GM12878 (cell line): ENCODE data around the gene RTEL1. TPM values are rescaled to one million over a fixed set of nuclear protein-coding genes. Genes with fewer than 3 reads are reported as not detected.

ENCODE experiments used
- ATAC-seq: fragments of 200-7000 bp; cut with Tn5 transposase; 3 replicates; pipeline ENCODE4 v1.9.1; 2020; ENCODE audit warnings: mild to moderate bottlenecking, moderate library complexity
- BruUV-seq: library from RNA; stranded (reverse); fragments of 400-500 nt; replicated peaks from 2 replicates; lab custom pipeline; 2021; lab: Mats Ljungman, UMichigan
- CTCF ChIA-PET: fragments of 300-600 bp; sonication (Branson Sonifier 250); formaldehyde crosslinking; extraction: SDS; loops from one replicate; lab custom pipeline; 2021; ENCODE audit warnings: inconsistent platforms; lab: Yijun Ruan, JAX
- POLR2A ChIA-PET: fragments of 350-600 bp; formaldehyde crosslinking; extraction: SDS; loops from one replicate; lab custom pipeline; 2021; ENCODE audit warnings: inconsistent platforms; lab: Charles Lee
- RAD21 ChIA-PET: fragments of 300-600 bp; sonication (Branson Sonifier 250); formaldehyde crosslinking; loops from one replicate; lab custom pipeline; 2023; ENCODE audit warnings: antibody characterized with exemption; ENCODE audit not compliant: unreplicated experiment; lab: Charles Lee
- SMC1A ChIA-PET: fragments of 300-600 bp; sonication (Branson Sonifier 250); formaldehyde crosslinking; loops from one replicate; lab custom pipeline; 2023; ENCODE audit not compliant: unreplicated experiment, uncharacterized antibody; lab: Charles Lee
- DNase-seq: peaks from one replicate; pipeline ENCODE4 v3.0.0-alpha.2; 2011; ENCODE audit warnings: low read depth, low spot score
- FAIRE-seq: peaks from 3 replicates; lab custom pipeline; 2011; peaks lifted over from hg19 to GRCh38; lab: Jason Lieb, UNC
- H2AFZ ChIP-seq: 2 replicates; pipeline ENCODE4 v1.6.0; 2011; ENCODE audit warnings: low read depth, low read length, control low read depth; ENCODE audit not compliant: control insufficient read depth
- H3K27ac ChIP-seq: 2 replicates; pipeline ENCODE4 v1.5.1; 2011; ENCODE audit warnings: control low read depth; ENCODE audit not compliant: control insufficient read depth, insufficient read depth
- H3K27me3 ChIP-seq, 2 experiments: replicated peaks in 1 of 2; 2 replicates each; pipeline versions ENCODE4 v1.6.0 to v1.6.1; 2011; ENCODE audit warnings: low read length in 1 of 2; ENCODE audit not compliant: control insufficient read depth in 2 of 2, insufficient read depth in 2 of 2
- H3K36me3 ChIP-seq, 2 experiments: 2 replicates each; pipeline ENCODE4 v1.5.1; 2011; ENCODE audit warnings: low read length in 1 of 2; ENCODE audit not compliant: control insufficient read depth in 2 of 2, insufficient read depth in 2 of 2
- H3K4me1 ChIP-seq: 2 replicates; pipeline ENCODE4 v1.6.1; 2011; ENCODE audit warnings: mild to moderate bottlenecking, low read length, moderate library complexity, mixed read lengths; ENCODE audit not compliant: control insufficient read depth, insufficient read depth
- H3K4me2 ChIP-seq: 2 replicates; pipeline ENCODE4 v1.6.0; 2011; ENCODE audit warnings: control low read depth; ENCODE audit not compliant: control insufficient read depth, insufficient read depth
- H3K4me3 ChIP-seq: fragments of 200-600 bp; sonication (generic); 2 replicates; pipeline ENCODE4 v1.5.1; 2016
- H3K79me2 ChIP-seq: 2 replicates; pipeline ENCODE4 v1.6.0; 2011; ENCODE audit warnings: low read length; ENCODE audit not compliant: control insufficient read depth, insufficient read depth
- H3K9ac ChIP-seq: 2 replicates; pipeline ENCODE4 v1.8.0; 2011; ENCODE audit warnings: low read length, control low read depth, mixed read lengths; ENCODE audit not compliant: control insufficient read depth, insufficient read depth
- H3K9me3 ChIP-seq: replicated peaks from 3 replicates; pipeline ENCODE4 v1.5.1; 2011; ENCODE audit warnings: mild to moderate bottlenecking, low read length; ENCODE audit not compliant: control insufficient read depth, insufficient read depth
- H4K20me1 ChIP-seq: 2 replicates; pipeline ENCODE4 v1.6.0; 2011; ENCODE audit not compliant: control insufficient read depth, insufficient read depth
- ASH2L ChIP-seq: fragments of 300-600, 200-600 bp; sonication (generic); IDR thresholded peaks from 2 replicates; pipeline ENCODE4 v1.6.1; 2017; ENCODE audit warnings: low read depth, mild to moderate bottlenecking, borderline replicate concordance
- ATF3 ChIP-seq: IDR thresholded peaks from 2 replicates; pipeline ENCODE4 v1.6.1; 2011; ENCODE audit warnings: low read depth, mild to moderate bottlenecking, low read length, moderate library complexity, borderline replicate concordance; ENCODE audit errors: extremely low read depth
- BCL11A ChIP-seq: IDR thresholded peaks from 2 replicates; pipeline ENCODE4 v1.6.1; 2011; ENCODE audit warnings: low read depth, low read length
- BMI1 ChIP-seq: fragments of 450-650 bp; IDR thresholded peaks from 2 replicates; pipeline ENCODE4 v1.6.1; 2016; ENCODE audit warnings: mild to moderate bottlenecking, moderate library complexity, borderline replicate concordance
- CTCF ChIP-seq, 3 experiments: IDR thresholded peaks in 2 of 3; conservative IDR thresholded peaks in 1 of 3; 2 replicates each; pipeline ENCODE4 v1.5.1; 2011; ENCODE audit warnings: low read depth in 3 of 3, low read length in 3 of 3, mild to moderate bottlenecking in 3 of 3, control low read depth in 2 of 3, moderate library complexity in 2 of 3, inconsistent platforms in 1 of 3, mixed read lengths in 1 of 3; ENCODE audit not compliant: control insufficient read depth in 2 of 3, insufficient read depth in 1 of 3; ENCODE audit errors: extremely low read depth in 1 of 3
- E4F1 ChIP-seq: fragments of 450-650 bp; IDR thresholded peaks from 2 replicates; pipeline ENCODE4 v1.6.1; 2018; ENCODE audit warnings: borderline replicate concordance, mild to moderate bottlenecking; ENCODE audit not compliant: partially characterized antibody
- EGR1 ChIP-seq, 2 experiments: IDR thresholded peaks; 1 replicate in 1 of 2; 2 replicates in 1 of 2; pipeline ENCODE4 v1.6.1; 2011 to 2012; ENCODE audit warnings: low read depth in 2 of 2, low read length in 2 of 2, borderline replicate concordance in 1 of 2, mild to moderate bottlenecking in 1 of 2, moderate library complexity in 1 of 2
- IRF3 ChIP-seq: fragments of 450-650 bp; IDR thresholded peaks from 2 replicates; pipeline ENCODE4 v1.6.1; 2014; ENCODE audit warnings: mild to moderate bottlenecking
- MAX ChIP-seq: IDR thresholded peaks from 2 replicates; pipeline ENCODE4 v1.6.1; 2012; ENCODE audit warnings: low read depth, low read length, improper control_type of control experiment
- MEF2A ChIP-seq: IDR thresholded peaks from 2 replicates; pipeline ENCODE4 v1.6.1; 2011; ENCODE audit warnings: low read depth, mild to moderate bottlenecking, low read length, moderate library complexity; ENCODE audit not compliant: insufficient read depth
- NR2C2 ChIP-seq: IDR thresholded peaks from 2 replicates; pipeline ENCODE4 v1.6.1; 2011; ENCODE audit warnings: borderline replicate concordance, low read depth; ENCODE audit not compliant: control insufficient read depth, insufficient read length
- NR2F1 ChIP-seq: fragments of 450-650 bp; conservative IDR thresholded peaks from 2 replicates; pipeline ENCODE4 v1.6.1; 2017; ENCODE audit warnings: mild to moderate bottlenecking
- SREBF1 ChIP-seq: IDR thresholded peaks from 2 replicates; pipeline ENCODE4 v1.6.1; 2012; ENCODE audit warnings: mild to moderate bottlenecking, low read length
- SUZ12 ChIP-seq: fragments of 200-600 bp; sonication (generic); IDR thresholded peaks from one replicate; pipeline ENCODE4 v1.6.1; 2018; ENCODE audit warnings: antibody characterized with exemption, mild to moderate bottlenecking; ENCODE audit not compliant: unreplicated experiment
- TCF12 ChIP-seq: IDR thresholded peaks from 2 replicates; pipeline ENCODE4 v1.6.1; 2011; ENCODE audit warnings: low read depth, mild to moderate bottlenecking, low read length
- YY1 ChIP-seq: IDR thresholded peaks from 2 replicates; pipeline ENCODE4 v1.6.1; 2011; ENCODE audit warnings: low read depth, mild to moderate bottlenecking, low read length
- ZNF384 ChIP-seq: IDR thresholded peaks from 2 replicates; pipeline ENCODE4 v1.6.1; 2012; ENCODE audit warnings: low read depth, mild to moderate bottlenecking, low read length, improper control_type of control experiment, borderline replicate concordance
- WGBS: methylation state at CpG from one replicate; pipeline ENCODE4 v1.1.6; 2016; ENCODE audit warnings: low lambda C conversion rate; ENCODE audit not compliant: insufficient replicate concordance, insufficient coverage; ENCODE audit errors: missing lambda C conversion rate; 5-methylcytosine and 5-hydroxymethylcytosine counted together
- in situ Hi-C: fragments of 300-500 bp; cut with MboI; formaldehyde crosslinking; loops from 9 replicates; pipeline ENCODE4 v1.14.3; 2018; ENCODE audit warnings: mixed read lengths
- intact Hi-C: fragments of 100-400 bp; cut with micrococcal nuclease; formaldehyde crosslinking; loops from one replicate; pipeline ENCODE4 v1.14.2; 2022; ENCODE audit not compliant: unreplicated experiment
- polyA plus RNA-seq, 11 experiments: library from polyadenylated mRNA; depleted of rRNA in 4 of 11; unstranded in 6 of 11; stranded (reverse) in 5 of 11; fragments of >200 nt; fragmentation: Nextera tagmentation in 4 of 11; fragmentation: Illumina TruSeq in 1 of 11; extraction: Ambion mirVana in 4 of 11; extraction: Trizol in 1 of 11; gene quantifications; 1 replicate in 1 of 11; 2 replicates in 10 of 11; pipeline versions ENCODE4 v1.2.1 to v1.2.3, GENCODE V29; 2011 to 2016; ENCODE audit warnings: inconsistent platforms in 2 of 11, missing spikeins in 2 of 11, low read depth in 1 of 11
- total RNA-seq, 4 experiments: library from RNA; depleted of rRNA in 3 of 4; stranded (reverse); fragments of >200 nt in 3 of 4; fragmentation: Illumina TruSeq in 1 of 4; extraction: Trizol in 1 of 4; gene quantifications; 2 replicates each; pipeline versions ENCODE4 v1.2.1 to v1.2.3, GENCODE V29; 2013 to 2021

RTEL1 gene
- total and polyA plus RNA-seq, 10 of the 15 experiments (the other 5 are each of a cell fraction or from before 2014, with no cell fraction given): 0.40 to 37.2 (median 15.6) TPM; not detected in 1

- RAD21 ChIA-PET: interaction anchor here (1.2 kb wide), 1 partner anchor 15 kb away, joined by 5 read pairs; no protein-coding TSS in a partner anchor
- TF ChIP-seq ZNF384: no peak
- no peak for TF ChIP-seq MAX
- no peak for TF ChIP-seq E4F1
- TF ChIP-seq MEF2A: no peak
- no peak for TF ChIP-seq BMI1
- TF ChIP-seq CTCF (IDR thresholded peaks at IDR 0.05 in 2 of 3, conservative IDR thresholded peaks at IDR 0.05 in 1 of 3; ENCODE audit: control insufficient read depth in 2 of 3, extremely low read depth in 1 of 3, insufficient read depth in 1 of 3, low read depth in 3 of 3, low read length in 3 of 3): no peak
- TF ChIP-seq IRF3: no peak
- no peak for TF ChIP-seq ATF3
- no peak for TF ChIP-seq EGR1 (IDR thresholded peaks at IDR 0.05; ENCODE audit: borderline replicate concordance in 1 of 2, low read depth in 2 of 2, low read length in 2 of 2)
- TF ChIP-seq SUZ12: no peak
- TF ChIP-seq NR2C2: no peak
- no peak for TF ChIP-seq NR2F1
- TF ChIP-seq BCL11A: no peak
- TF ChIP-seq ASH2L: no peak
- no peak for TF ChIP-seq TCF12
- no peak for TF ChIP-seq YY1
- no peak for TF ChIP-seq SREBF1
- Histone ChIP-seq H3K27me3 (peaks cover 4 to 7% of the 10 kb centered on the region in 2 experiments; a peak in 3 of 4 replicates), H3K4me2 (no peak overlapping the region), H3K4me3 (no peak overlapping the region), H3K9ac (no peak overlapping the region), H3K9me3 (no peaks in the 10 kb centered on the region), H2AFZ (no peak overlapping the region), H4K20me1 (no peaks in the 10 kb centered on the region), H3K4me1 (peaks cover 8% of the 10 kb centered on the region), H3K79me2 (peaks cover 10% of the 10 kb centered on the region), H3K36me3 (peaks cover 0 to 2% of the 10 kb centered on the region in 2 experiments; a peak in 2 of 4 replicates), H3K27ac (no peak overlapping the region)
- intact Hi-C loops: no loop called here
- WGBS: 53% methylated on average over 3 of the region's 3 CpGs
- POLR2A ChIA-PET: interaction anchor here (0.6 kb wide), 1 partner anchor 82 kb away, joined by 6 read pairs; no protein-coding TSS in a partner anchor
- CTCF ChIA-PET: no interaction called here
- in situ Hi-C loops: no loop called here
- FAIRE-seq: no peak
- no peak for DNase-seq
- no peak for ATAC-seq
- BruUV-seq: no TSS peak
- SMC1A ChIA-PET: no interaction called here
Measured at GRCh38 chr20:63656451-63656850, 1.7 kb upstream of the RTEL1 start.
